ENCODE results near the gene KBTBD13. TPM values are rescaled to one million over a fixed set of nuclear protein-coding genes. Genes with fewer than 3 reads are reported as not detected.

Gene KBTBD13
- total RNA-seq, 1 donor = not detected

- no peak overlapping the region for H3K4me3 ChIP-seq (ENCODE audit: low read depth, low read length)
- DNase-seq (ENCODE audit: low read depth) = no peak
- TF ChIP-seq, protein P1, sequence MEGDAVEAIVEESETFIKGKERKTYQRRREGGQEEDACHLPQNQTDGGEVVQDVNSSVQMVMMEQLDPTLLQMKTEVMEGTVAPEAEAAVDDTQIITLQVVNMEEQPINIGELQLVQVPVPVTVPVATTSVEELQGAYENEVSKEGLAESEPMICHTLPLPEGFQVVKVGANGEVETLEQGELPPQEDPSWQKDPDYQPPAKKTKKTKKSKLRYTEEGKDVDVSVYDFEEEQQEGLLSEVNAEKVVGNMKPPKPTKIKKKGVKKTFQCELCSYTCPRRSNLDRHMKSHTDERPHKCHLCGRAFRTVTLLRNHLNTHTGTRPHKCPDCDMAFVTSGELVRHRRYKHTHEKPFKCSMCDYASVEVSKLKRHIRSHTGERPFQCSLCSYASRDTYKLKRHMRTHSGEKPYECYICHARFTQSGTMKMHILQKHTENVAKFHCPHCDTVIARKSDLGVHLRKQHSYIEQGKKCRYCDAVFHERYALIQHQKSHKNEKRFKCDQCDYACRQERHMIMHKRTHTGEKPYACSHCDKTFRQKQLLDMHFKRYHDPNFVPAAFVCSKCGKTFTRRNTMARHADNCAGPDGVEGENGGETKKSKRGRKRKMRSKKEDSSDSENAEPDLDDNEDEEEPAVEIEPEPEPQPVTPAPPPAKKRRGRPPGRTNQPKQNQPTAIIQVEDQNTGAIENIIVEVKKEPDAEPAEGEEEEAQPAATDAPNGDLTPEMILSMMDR (IDR thresholded peaks at IDR 0.05; ENCODE audit: insufficient read depth, low read depth, low read length) = no peak
Observed at GRCh38 chr15:65062061-65062460, 14.5 kb upstream of the KBTBD13 start.

DNA sequence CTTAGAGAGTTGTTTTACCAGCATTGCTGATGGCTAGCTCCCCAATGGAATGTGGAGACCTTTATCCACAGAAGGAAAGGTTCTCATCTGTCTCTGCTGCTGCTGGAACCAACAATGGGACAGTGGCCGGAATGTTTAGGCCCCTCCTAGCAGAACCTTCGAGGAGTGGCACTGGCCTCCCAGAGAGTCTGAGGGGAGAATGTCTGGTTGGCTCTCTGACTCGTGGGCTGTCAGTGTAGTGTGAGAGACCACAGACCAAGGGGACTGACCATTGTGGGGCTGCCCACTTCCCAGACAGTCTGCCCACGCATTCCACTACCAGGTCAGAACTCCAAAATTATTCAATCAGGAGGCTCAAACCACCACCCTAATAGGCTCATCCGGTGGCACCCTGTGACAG lies 13.8 kb upstream of the KBTBD13 start:
- TF ChIP-seq, protein P1 (IDR thresholded peaks at IDR 0.05; ENCODE audit: insufficient read depth, low read depth, low read length) = no peak
- no peak overlapping the region for H3K4me3 ChIP-seq (ENCODE audit: low read depth, low read length)
- DNase-seq (ENCODE audit: low read depth) = no peak

GRCh38 chr15:65066001-65066634 lies 10.4 kb upstream of the KBTBD13 start:
- TF ChIP-seq, protein P1 (IDR thresholded peaks at IDR 0.05; ENCODE audit: insufficient read depth, low read depth, low read length) = no peak
- H3K4me3 ChIP-seq (ENCODE audit: low read depth, low read length) = no peak overlapping the region
- no peak for DNase-seq (ENCODE audit: low read depth)

GRCh38 chr15:65066635-65067316 lies 9.8 kb upstream of the KBTBD13 start:
- H3K4me3 ChIP-seq (ENCODE audit: low read depth, low read length) = peak overlapping the region; percentile 38
- DNase-seq (ENCODE audit: low read depth) = no peak
- TF ChIP-seq, protein P1 (IDR thresholded peaks at IDR 0.05; ENCODE audit: insufficient read depth, low read depth, low read length) = no peak

GRCh38 chr15:65067317-65067644 lies 9.3 kb upstream of the KBTBD13 start:
- TF ChIP-seq, protein P1 (IDR thresholded peaks at IDR 0.05; ENCODE audit: insufficient read depth, low read depth, low read length) = no peak
- no peak for DNase-seq (ENCODE audit: low read depth)
- H3K4me3 ChIP-seq (ENCODE audit: low read depth, low read length) = peak overlapping the region; percentile 38

- peak within 1 kb of the TSS; percentile 38 for H3K4me3 ChIP-seq (ENCODE audit: low read depth, low read length)
- no peak for DNase-seq (ENCODE audit: low read depth)
- TF ChIP-seq, protein P1 (IDR thresholded peaks at IDR 0.05; ENCODE audit: insufficient read depth, low read depth, low read length) = no peak
Observed at GRCh38 chr15:65067645-65068402, 8.7 kb upstream of the KBTBD13 start, which contains the start of gene RASL12. TSS of gene RASL12 (minus strand) at chr15:65067991. CDS start at chr15:65067835, 156 bp downstream.
